Activated naive CD8-positive, alpha-beta T cell treated with anti-CD3 and anti-CD28 coated beads, Interleukin-2, amount 10 ng/mL, durations not matched to agents 7 days and 5 days (primary cell): ENCODE data around the gene BRD4. TPM values are rescaled to one million over a fixed set of nuclear protein-coding genes. Genes with fewer than 3 reads are reported as not detected.
A peak's percentile ranks its signal among the peaks of the same experiment; 100 is the strongest.
"Not testable (repeated sequence)": the region's sequence is repeated elsewhere in the genome, so short reads cannot be mapped to it uniquely, and the experiment has no call there.

Experiments used
- ATAC-seq: fragments of 150-1000 bp; cut with Tn5 transposase; one replicate; pipeline ENCODE4 v1.10.0; 2021; ENCODE audit warnings: low read depth, moderate library complexity
- POLR2A ChIA-PET: fragments of 350-600 bp; sonication (Branson Sonifier 250); formaldehyde crosslinking; loops from one replicate; lab custom pipeline; 2021; ENCODE audit warnings: antibody characterized with exemption; lab: Charles Lee
- DNase-seq: peaks from one replicate; pipeline ENCODE4 v3.0.0; 2021
- H3K27ac Mint-ChIP-seq: one replicate; pipeline ENCODE4 v1.8.0; 2022; ENCODE audit warnings: mild to moderate bottlenecking, mixed read lengths
- H3K27me3 Mint-ChIP-seq: one replicate; pipeline ENCODE4 v1.8.0; 2022; ENCODE audit warnings: mild to moderate bottlenecking, moderate library complexity, mixed read lengths
- H3K36me3 Mint-ChIP-seq: one replicate; pipeline ENCODE4 v1.8.0; 2021; ENCODE audit warnings: mild to moderate bottlenecking, mixed read lengths
- H3K4me1 Mint-ChIP-seq: one replicate; pipeline ENCODE4 v1.8.0; 2021; ENCODE audit warnings: mixed read lengths
- H3K4me3 Mint-ChIP-seq: one replicate; pipeline ENCODE4 v1.8.0; 2022; ENCODE audit warnings: mild to moderate bottlenecking, moderate library complexity, mixed read lengths
- H3K9me3 Mint-ChIP-seq: one replicate; pipeline ENCODE4 v1.8.0; 2021; ENCODE audit warnings: mixed read lengths
- total RNA-seq, 2 experiments: library from RNA; stranded (reverse); gene quantifications; one replicate each; pipeline ENCODE4 v1.2.3, GENCODE V29; 2021

Gene BRD4
- total RNA-seq, 2 experiments from 2014 or later: 132 to 134 TPM

DNA sequence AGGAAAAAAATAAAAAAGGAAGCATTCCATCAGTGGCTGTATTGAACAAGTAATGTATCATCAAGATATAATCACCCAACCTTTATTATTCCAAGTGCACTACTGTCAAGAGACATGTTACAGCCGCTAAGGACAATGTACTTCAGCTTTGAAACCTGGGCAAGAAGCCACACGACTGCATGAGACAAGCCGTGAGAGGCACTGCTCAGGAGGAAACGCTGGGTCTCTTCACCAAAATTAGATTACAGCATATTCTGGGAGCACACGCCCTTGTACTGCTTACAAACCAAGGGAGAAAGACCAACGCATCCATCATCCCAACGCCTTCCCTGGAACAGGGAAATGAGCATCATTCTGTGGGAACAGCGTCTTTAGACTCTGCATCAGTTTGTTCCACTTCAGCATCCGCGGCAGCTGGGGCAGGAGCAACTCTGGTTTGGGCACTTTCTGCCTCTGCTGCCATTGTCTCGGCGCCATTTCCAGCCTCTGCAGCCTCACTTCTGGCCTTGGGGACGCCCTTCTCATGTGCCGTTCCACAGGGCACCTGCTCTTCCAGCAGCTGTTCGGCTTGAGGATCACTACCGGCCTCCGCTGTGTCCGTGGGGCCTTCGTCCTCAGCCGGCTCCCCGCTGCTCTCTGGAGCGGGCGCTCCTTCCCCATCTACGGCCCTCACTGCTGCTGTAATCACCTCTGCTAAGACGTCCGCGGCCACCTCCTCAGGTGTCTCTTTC, 22.4 kb upstream of the BRD4 start:
- POLR2A ChIA-PET: interaction anchor here (0.7 kb wide), 1 partner anchor 43 kb away, joined by 3 read pairs; no protein-coding TSS in a partner anchor
- ATAC-seq (no peak), DNase-seq (no peak)
- no peaks in the 10 kb centered on the region for H3K9me3 Mint-ChIP-seq
- H3K27ac Mint-ChIP-seq: no peak overlapping the region
- H3K4me3 Mint-ChIP-seq: no peak overlapping the region
- no peaks in the 10 kb centered on the region for H3K27me3 Mint-ChIP-seq
- peaks cover 36% of the 10 kb centered on the region for H3K36me3 Mint-ChIP-seq
- no peaks in the 10 kb centered on the region for H3K4me1 Mint-ChIP-seq

GRCh38 chr19:15353908-15354307, 21.6 kb upstream of the BRD4 start:
- POLR2A ChIA-PET: interaction anchor here (0.7 to 1.2 kb wide), 2 partner anchors 21 to 43 kb away, joined by 3 read pairs; partner anchors contain the start of gene BRD4
- H3K27me3 Mint-ChIP-seq: no peaks in the 10 kb centered on the region
- DNase-seq: no peak
- H3K4me3 Mint-ChIP-seq: no peak overlapping the region
- no peaks in the 10 kb centered on the region for H3K9me3 Mint-ChIP-seq
- peaks cover 32% of the 10 kb centered on the region for H3K36me3 Mint-ChIP-seq
- no peak overlapping the region for H3K27ac Mint-ChIP-seq
- H3K4me1 Mint-ChIP-seq: no peaks in the 10 kb centered on the region
- ATAC-seq: no peak

DNA sequence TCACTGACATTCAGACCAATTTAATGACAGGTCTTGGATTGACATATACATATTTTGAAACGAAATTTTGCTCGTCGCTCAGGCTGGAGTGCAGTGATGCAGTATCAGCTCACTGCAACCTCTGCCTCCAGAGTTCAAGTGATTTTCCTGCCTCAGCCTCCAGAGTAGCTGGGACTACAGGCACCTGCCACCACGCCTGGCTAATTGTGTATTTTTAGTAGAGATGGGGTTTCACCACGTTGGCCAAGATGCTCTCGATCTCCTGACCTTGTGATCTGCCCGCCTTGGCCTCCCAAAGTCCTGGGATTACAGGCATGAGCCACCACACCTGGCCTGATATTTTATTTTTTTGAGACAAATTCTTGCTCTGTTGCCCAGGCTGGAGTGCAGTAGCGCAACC, 20.2 kb upstream of the BRD4 start:
- H3K36me3 Mint-ChIP-seq: peaks cover 19% of the 10 kb centered on the region
- not testable (repeated sequence) for H3K9me3 Mint-ChIP-seq, H3K4me1 Mint-ChIP-seq, ATAC-seq, H3K4me3 Mint-ChIP-seq, H3K27me3 Mint-ChIP-seq, DNase-seq, H3K27ac Mint-ChIP-seq
- POLR2A ChIA-PET: interaction anchor here (0.6 to 1.2 kb wide), 2 partner anchors 20 to 27 kb away, joined by 3 to 6 read pairs; partner anchors contain the start of gene BRD4

DNA sequence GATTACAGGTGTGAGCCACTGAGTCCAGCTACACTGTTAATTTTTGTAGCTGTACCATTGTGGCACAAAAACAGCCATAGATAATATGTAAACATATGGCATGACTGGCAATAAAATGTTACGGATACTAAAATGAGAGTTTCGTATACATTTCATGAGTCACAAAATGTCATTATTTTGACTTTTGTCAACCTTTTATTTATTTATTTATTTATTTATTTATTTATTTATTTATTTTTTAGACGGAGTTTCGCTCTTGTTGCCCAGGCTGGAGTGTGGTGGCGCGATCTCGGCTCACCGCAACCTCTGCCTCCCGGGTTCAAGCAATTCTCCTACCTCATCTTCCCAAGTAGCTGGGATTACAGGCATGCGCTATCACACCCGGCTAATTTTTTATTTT, 9.0 kb upstream of the BRD4 start:
- POLR2A ChIA-PET, H3K27ac Mint-ChIP-seq, H3K4me1 Mint-ChIP-seq, H3K27me3 Mint-ChIP-seq, DNase-seq, H3K9me3 Mint-ChIP-seq, H3K4me3 Mint-ChIP-seq, ATAC-seq, H3K36me3 Mint-ChIP-seq: not testable (repeated sequence)

DNA sequence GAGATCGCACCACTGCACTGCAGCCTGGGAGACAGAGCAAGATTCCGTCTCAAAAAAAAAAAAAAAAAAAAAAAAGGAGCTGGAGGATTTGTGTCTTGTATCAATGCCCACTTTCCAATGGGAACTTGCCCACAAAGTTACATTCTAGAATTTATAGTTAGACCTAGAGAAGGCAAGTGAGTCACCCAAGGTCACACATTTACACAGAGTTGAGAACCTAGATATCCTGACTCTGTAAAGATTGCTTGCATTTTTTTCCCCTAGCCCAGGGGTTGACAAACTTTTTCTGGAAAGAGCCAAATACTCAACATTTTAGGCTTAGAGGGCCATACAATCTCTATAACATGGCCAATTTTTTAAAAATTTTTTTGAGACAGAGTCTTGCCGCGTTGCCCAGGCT, 7.7 kb upstream of the BRD4 start:
- ATAC-seq (no peak), DNase-seq (no peak)
- Mint-ChIP-seq H3K4me3 (no peak overlapping the region), H3K27ac (no peak overlapping the region), H3K9me3 (no peaks in the 10 kb centered on the region), H3K4me1 (no peaks in the 10 kb centered on the region), H3K27me3 (no peaks in the 10 kb centered on the region), H3K36me3 (peaks cover 7% of the 10 kb centered on the region)
- POLR2A ChIA-PET: interaction anchor here (0.6 kb wide), 1 partner anchor 86 kb away, joined by 3 read pairs; no protein-coding TSS in a partner anchor

- no peaks in the 10 kb centered on the region for H3K9me3 Mint-ChIP-seq
- no peaks in the 10 kb centered on the region for H3K27me3 Mint-ChIP-seq
- ATAC-seq: no peak
- no peak overlapping the region for H3K27ac Mint-ChIP-seq
- H3K4me1 Mint-ChIP-seq: peaks cover 9% of the 10 kb centered on the region
- DNase-seq: no peak
- POLR2A ChIA-PET: no interaction called here
- no peak overlapping the region for H3K4me3 Mint-ChIP-seq
- H3K36me3 Mint-ChIP-seq: peaks cover 8% of the 10 kb centered on the region
Observed at GRCh38 chr19:15337202-15337601, 4.9 kb upstream of the BRD4 start.

- ATAC-seq, H3K27me3 Mint-ChIP-seq, H3K4me3 Mint-ChIP-seq, DNase-seq, H3K36me3 Mint-ChIP-seq, H3K9me3 Mint-ChIP-seq, POLR2A ChIA-PET, H3K27ac Mint-ChIP-seq, H3K4me1 Mint-ChIP-seq: not testable (repeated sequence)
Observed at GRCh38 chr19:15335992-15336391, 3.7 kb upstream of the BRD4 start.

DNA sequence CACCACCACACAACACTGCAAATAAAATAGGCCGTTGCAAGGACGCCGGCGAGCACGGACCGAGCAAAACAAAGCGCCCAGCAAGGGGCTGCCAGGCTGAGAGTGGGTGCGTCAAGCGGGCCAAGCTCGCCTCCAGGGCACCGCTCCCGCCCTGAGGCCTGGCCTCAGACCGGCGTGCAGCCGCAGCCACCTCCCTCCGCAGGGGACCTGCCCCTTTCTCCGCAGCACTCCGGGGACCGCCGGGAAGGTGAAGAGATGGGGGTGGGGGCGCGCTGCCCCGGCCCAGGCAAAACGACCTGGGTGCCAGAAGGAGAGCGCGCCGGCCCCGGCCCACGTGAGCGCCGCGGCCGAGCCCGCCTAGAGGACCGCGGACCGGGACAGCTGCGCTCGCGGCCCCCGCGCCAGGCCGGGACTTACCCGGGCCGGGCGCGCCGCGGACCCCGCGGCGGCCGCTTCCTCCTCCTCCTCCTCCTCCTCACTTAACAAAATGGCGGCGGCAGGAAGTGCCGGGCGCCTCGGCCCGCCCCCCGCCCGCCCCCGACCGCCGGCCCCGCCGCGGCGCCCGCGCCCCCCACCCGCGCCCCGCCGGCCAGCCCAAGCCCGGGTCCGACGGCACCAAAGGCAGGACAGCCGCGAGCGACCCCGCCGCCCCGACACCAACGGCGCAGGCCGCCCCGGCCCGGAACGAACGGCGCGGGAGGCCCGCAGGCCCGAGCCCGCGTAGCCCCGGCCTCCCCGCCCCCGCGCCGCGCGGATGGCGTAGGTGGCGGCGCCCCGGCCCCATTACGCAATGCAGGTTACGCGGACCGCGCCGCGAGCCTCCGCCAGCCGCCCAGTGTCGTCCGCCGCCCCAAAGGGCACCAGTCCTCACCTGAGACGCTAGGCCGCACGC, 674 bp downstream of the BRD4 start:
- Mint-ChIP-seq H3K36me3 (peaks cover 18% of the 10 kb centered on the region), H3K27me3 (no peaks in the 10 kb centered on the region), H3K27ac (peak overlapping the region; percentile 95), H3K4me3 (peak overlapping the region; percentile 94), H3K9me3 (no peaks in the 10 kb centered on the region), H3K4me1 (peaks cover 40% of the 10 kb centered on the region)
- POLR2A ChIA-PET: interaction anchor here (0.9 to 3.0 kb wide), 9 partner anchors 13 to 814 kb away, joined by 3 to 27 read pairs (median 5); partner anchors contain the start of genes AKAP8, AKAP8L and DNAJB1
- peak; percentile 68 for ATAC-seq
- DNase-seq: peak; percentile 80

DNA sequence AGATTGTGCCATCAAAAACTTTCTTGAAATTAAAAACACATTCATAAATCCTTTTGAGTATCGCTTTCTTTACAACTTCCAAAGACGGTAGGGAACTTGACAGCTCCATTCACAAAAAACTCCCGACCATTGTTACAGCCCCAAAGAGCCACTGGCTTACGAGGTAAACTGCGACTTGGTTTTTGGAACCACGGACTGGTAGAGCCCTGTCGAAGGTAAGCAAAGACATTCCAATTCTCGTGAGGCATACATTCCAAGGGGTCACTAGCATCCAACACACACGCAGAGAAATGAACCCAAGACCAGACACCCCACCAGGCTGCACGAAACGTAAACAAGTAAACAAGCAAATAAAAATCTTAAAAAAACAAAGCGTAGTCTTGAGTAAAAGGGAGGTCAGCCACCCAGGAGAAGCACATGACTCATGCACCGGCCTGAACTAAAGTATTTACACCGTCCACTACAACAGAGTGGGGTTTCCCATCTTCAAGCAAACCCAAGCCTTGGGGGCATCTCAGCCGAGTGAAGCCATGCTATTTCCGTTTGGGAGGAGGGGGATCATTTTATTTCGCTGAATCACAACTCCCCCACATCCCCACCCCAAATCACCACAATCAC, 1.4 kb downstream of the BRD4 start:
- H3K4me1 Mint-ChIP-seq: peaks cover 45% of the 10 kb centered on the region
- H3K27ac Mint-ChIP-seq: peak overlapping the region; percentile 95
- peaks cover 17% of the 10 kb centered on the region for H3K36me3 Mint-ChIP-seq
- DNase-seq (no peak), ATAC-seq (peak; percentile 6)
- H3K9me3 Mint-ChIP-seq: no peaks in the 10 kb centered on the region
- H3K27me3 Mint-ChIP-seq: no peaks in the 10 kb centered on the region
- POLR2A ChIA-PET: interaction anchor here (0.5 to 3.0 kb wide), 2 partner anchors 49 to 53 kb away, joined by 3 to 27 read pairs; partner anchors contain the start of gene AKAP8
- H3K4me3 Mint-ChIP-seq: peak overlapping the region; percentile 94

DNA sequence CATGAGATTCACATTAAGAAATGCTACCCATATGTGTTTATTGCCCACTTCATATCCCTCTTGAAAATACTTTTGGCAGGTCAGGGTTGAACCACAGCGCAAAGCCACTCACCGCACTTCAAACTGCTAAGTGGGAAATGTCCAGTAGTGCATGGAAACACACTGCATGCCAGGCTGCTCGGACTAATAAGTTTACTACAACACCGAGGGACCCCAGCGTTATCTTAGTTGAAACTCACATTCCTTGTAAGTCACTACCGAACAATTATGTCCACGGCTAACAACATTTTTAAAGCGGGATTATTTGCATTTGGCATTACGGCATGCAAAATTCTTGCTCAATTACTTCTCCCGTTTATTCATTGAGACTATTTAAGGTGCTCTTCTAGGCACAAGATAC, 4.0 kb downstream of the BRD4 start:
- H3K36me3 Mint-ChIP-seq: peaks cover 19% of the 10 kb centered on the region
- DNase-seq (no peak), ATAC-seq (no peak)
- H3K4me3 Mint-ChIP-seq: no peak overlapping the region
- peaks cover 57% of the 10 kb centered on the region for H3K4me1 Mint-ChIP-seq
- POLR2A ChIA-PET: no interaction called here
- H3K27ac Mint-ChIP-seq: no peak overlapping the region
- H3K27me3 Mint-ChIP-seq: no peaks in the 10 kb centered on the region
- H3K9me3 Mint-ChIP-seq: no peaks in the 10 kb centered on the region

DNA sequence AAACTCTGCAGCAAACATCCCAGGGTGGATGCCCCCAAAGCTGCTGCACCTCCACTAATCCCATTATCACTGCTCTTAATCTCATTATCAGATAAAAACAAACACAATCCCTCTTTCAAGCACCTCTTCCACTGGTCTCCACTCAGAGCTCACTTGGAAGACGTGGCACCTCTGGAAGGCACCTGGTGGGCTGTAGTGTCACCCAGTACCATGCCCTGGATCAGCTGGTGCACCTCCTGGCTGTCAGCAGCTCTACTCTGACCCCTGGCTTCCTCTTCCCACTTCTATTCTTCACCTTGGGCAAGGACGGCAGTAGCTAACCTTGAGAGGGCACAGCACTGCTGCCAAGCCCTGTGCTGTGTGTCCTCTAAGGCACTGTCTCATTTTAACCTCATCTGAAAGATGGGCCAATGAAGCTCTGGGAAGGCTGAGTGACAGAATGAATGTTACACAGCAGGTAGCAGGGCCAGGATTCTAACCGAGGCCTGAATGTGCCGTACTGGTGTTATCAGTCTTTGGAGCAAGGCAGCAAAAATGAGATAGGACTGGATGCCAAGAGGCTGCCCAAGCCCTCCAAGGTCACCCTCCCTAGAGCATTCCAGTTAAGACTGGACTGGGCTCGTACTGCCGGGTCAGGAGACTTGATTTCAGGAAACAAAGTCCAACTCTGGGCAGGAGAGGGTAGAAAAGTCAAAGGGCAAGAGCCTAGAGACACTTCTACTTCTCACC, 7.4 kb downstream of the BRD4 start:
- peaks cover 56% of the 10 kb centered on the region for H3K4me1 Mint-ChIP-seq
- H3K27ac Mint-ChIP-seq: no peak overlapping the region
- no peak overlapping the region for H3K4me3 Mint-ChIP-seq
- H3K9me3 Mint-ChIP-seq: no peaks in the 10 kb centered on the region
- ATAC-seq (no peak), DNase-seq (no peak)
- POLR2A ChIA-PET: no interaction called here
- H3K27me3 Mint-ChIP-seq: no peaks in the 10 kb centered on the region
- peaks cover 17% of the 10 kb centered on the region for H3K36me3 Mint-ChIP-seq

- H3K4me1 Mint-ChIP-seq: peaks cover 53% of the 10 kb centered on the region
- no peak for ATAC-seq
- H3K4me3 Mint-ChIP-seq: no peak overlapping the region
- no peaks in the 10 kb centered on the region for H3K9me3 Mint-ChIP-seq
- peaks cover 11% of the 10 kb centered on the region for H3K36me3 Mint-ChIP-seq
- peak overlapping the region; percentile 55 for H3K27ac Mint-ChIP-seq
- POLR2A ChIA-PET: no interaction called here
- no peaks in the 10 kb centered on the region for H3K27me3 Mint-ChIP-seq
- DNase-seq: no peak
Observed at GRCh38 chr19:15323496-15324235, 8.7 kb downstream of the BRD4 start.
